HCT116 (cell line): ENCODE results near the gene KRTAP10-8. TPM values are rescaled to one million over a fixed set of nuclear protein-coding genes. Genes with fewer than 3 reads are reported as not detected.

Source experiments
- ATAC-seq: fragments of 200-7000 bp; cut with Tn5 transposase; 2 replicates; pipeline ENCODE4 v1.9.1; 2020; ENCODE audit warnings: mild to moderate bottlenecking, moderate library complexity
- BruUV-seq: library from RNA; stranded (reverse); fragments of 400-500 nt; replicated peaks from 2 replicates; lab custom pipeline; 2021; lab: Mats Ljungman, UMichigan
- CTCF ChIA-PET: fragments of 300-600 bp; sonication (Branson Sonifier 250); formaldehyde crosslinking; loops from one replicate; lab custom pipeline; 2021; ENCODE audit warnings: antibody characterized with exemption; lab: Charles Lee
- POLR2A ChIA-PET: fragments of 300-600, 350-600 bp; sonication (Branson Sonifier 250); formaldehyde crosslinking; loops from one replicate; lab custom pipeline; 2021; ENCODE audit warnings: antibody characterized with exemption; lab: Charles Lee
- RAD21 ChIA-PET, 2 experiments: fragments of 300-600 bp; sonication (Branson Sonifier 250); formaldehyde crosslinking; loops; one replicate each; lab custom pipeline; 2023; ENCODE audit warnings: low total read pairs in 2 of 2; ENCODE audit not compliant: uncharacterized antibody in 2 of 2, unreplicated experiment in 2 of 2, low non-redundant PET in 1 of 2; lab: Charles Lee
- DNase-seq: peaks from one replicate; pipeline ENCODE4 v3.0.0-alpha.2; 2010; ENCODE audit warnings: low read depth, low spot score
- H2AFZ ChIP-seq: fragments of 200-600 bp; shearing (Covaris generic), sonication (generic); 2 replicates; pipeline ENCODE4 v1.6.1; 2017; ENCODE audit warnings: low read depth, mixed run types, mixed read lengths, antibody characterized with exemption, low read length; ENCODE audit not compliant: poor library complexity, severe bottlenecking
- H3K27ac ChIP-seq: 2 replicates; pipeline ENCODE4 v1.5.1; 2012; ENCODE audit warnings: low read depth, low read length
- H3K27me3 ChIP-seq: fragments of 200-600 bp; sonication (generic); 2 replicates; pipeline ENCODE4 v1.6.1; 2016; ENCODE audit warnings: mixed run types, low read length, mixed read lengths; ENCODE audit not compliant: insufficient read depth
- H3K36me3 ChIP-seq, 2 experiments: fragments of 200-500 bp in 1 of 2; fragments of 200-600 bp in 1 of 2; sonication (Bioruptor generic) in 1 of 2; sonication (generic) in 1 of 2; 2 replicates each; pipeline versions ENCODE4 v1.5.1 to v1.6.1; 2014 to 2016; ENCODE audit warnings: low read length in 2 of 2, inconsistent platforms in 1 of 2, mixed read lengths in 1 of 2, mixed run types in 1 of 2; ENCODE audit not compliant: insufficient read depth in 2 of 2, control insufficient read depth in 1 of 2
- H3K4me1 ChIP-seq, 2 experiments: fragments of 200-600 bp in 1 of 2; sonication (generic) in 1 of 2; 2 replicates each; pipeline versions ENCODE4 v1.5.1 to v1.6.1; 2012 to 2017; ENCODE audit warnings: low read length in 2 of 2, inconsistent platforms in 1 of 2, mild to moderate bottlenecking in 1 of 2, mixed read lengths in 1 of 2, mixed run types in 1 of 2, moderate library complexity in 1 of 2; ENCODE audit not compliant: insufficient read depth in 2 of 2, control insufficient read depth in 1 of 2
- H3K4me2 ChIP-seq: fragments of 200-600 bp; sonication (generic); 2 replicates; pipeline ENCODE4 v1.6.1; 2017; ENCODE audit warnings: mixed run types, low read length, mixed read lengths
- H3K4me3 ChIP-seq, 2 experiments: fragments of 200-600 bp in 1 of 2; sonication (generic) in 1 of 2; replicated peaks in 1 of 2; 2 replicates each; pipeline ENCODE4 v1.5.1; 2011 to 2016; ENCODE audit warnings: low read length in 2 of 2, control low read depth in 1 of 2, low read depth in 1 of 2, mild to moderate bottlenecking in 1 of 2, mixed read lengths in 1 of 2, mixed run types in 1 of 2
- H3K79me2 ChIP-seq: fragments of 200-600 bp; sonication (generic); 2 replicates; pipeline ENCODE4 v1.6.1; 2017; ENCODE audit warnings: mild to moderate bottlenecking, mixed run types, low read length, moderate library complexity, mixed read lengths; ENCODE audit not compliant: insufficient read depth
- H3K9ac ChIP-seq: fragments of 200-600 bp; sonication (generic); 2 replicates; pipeline ENCODE4 v1.6.1; 2016; ENCODE audit warnings: low read length, mixed read lengths
- H3K9me2 ChIP-seq: fragments of 200-600 bp; sonication (generic), shearing (Covaris generic); 2 replicates; pipeline ENCODE4 v1.6.1; 2017; ENCODE audit warnings: mixed run types, mild to moderate bottlenecking, moderate library complexity; ENCODE audit not compliant: insufficient read depth
- H3K9me3 ChIP-seq, 2 experiments: fragments of 200-500 bp in 1 of 2; fragments of 200-600 bp in 1 of 2; sonication (Bioruptor generic) in 1 of 2; sonication (generic) in 1 of 2; 2 replicates each; pipeline ENCODE4 v1.6.1; 2014 to 2017; ENCODE audit warnings: low read length in 2 of 2, mixed read lengths in 2 of 2, inconsistent platforms in 1 of 2, low read depth in 1 of 2, mild to moderate bottlenecking in 1 of 2, mixed run types in 1 of 2, moderate library complexity in 1 of 2; ENCODE audit not compliant: control insufficient read depth in 1 of 2, insufficient read depth in 1 of 2
- H4K20me1 ChIP-seq: fragments of 200-600 bp; sonication (generic), shearing (Covaris generic); 2 replicates; pipeline ENCODE4 v1.6.1; 2017; ENCODE audit warnings: mixed run types, mild to moderate bottlenecking, moderate library complexity; ENCODE audit not compliant: insufficient read depth
- EGR1 ChIP-seq: IDR thresholded peaks from 2 replicates; pipeline ENCODE4 v1.6.1; 2012; ENCODE audit warnings: low read depth
- EZH2phosphoT487 ChIP-seq: fragments of 200-600 bp; IDR thresholded peaks from 2 replicates; pipeline ENCODE4 v1.6.1; 2018; ENCODE audit warnings: antibody characterized with exemption, borderline replicate concordance
- FOSL1 ChIP-seq: IDR thresholded peaks from 2 replicates; pipeline ENCODE4 v1.6.1; 2012; ENCODE audit warnings: low read depth
- JUND ChIP-seq: IDR thresholded peaks from 2 replicates; pipeline ENCODE4 v1.6.1; 2012
- SRF ChIP-seq: IDR thresholded peaks from 2 replicates; pipeline ENCODE4 v1.6.1; 2012; ENCODE audit warnings: low read depth
- TCF7L2 ChIP-seq: IDR thresholded peaks from 2 replicates; pipeline ENCODE4 v1.7.0; 2011; ENCODE audit warnings: borderline replicate concordance, inconsistent platforms; ENCODE audit not compliant: insufficient read depth, insufficient read length; ENCODE audit errors: extremely low read depth
- ZFX ChIP-seq: fragments of 450-650 bp; IDR thresholded peaks from 2 replicates; pipeline ENCODE4 v1.6.1; 2017
- ZNF274 ChIP-seq: fragments of 200-500 bp; sonication (Bioruptor generic); IDR thresholded peaks from 2 replicates; pipeline ENCODE4 v1.6.1; 2014; ENCODE audit warnings: mild to moderate bottlenecking, low read depth, low read length, inconsistent platforms
- intact Hi-C: fragments of 100-400 bp; cut with micrococcal nuclease; formaldehyde crosslinking; loops from 2 replicates; pipeline ENCODE4 v1.10.0; 2022
- total RNA-seq: library from RNA; stranded (reverse); gene quantifications from one replicate; pipeline ENCODE4 v1.2.1, GENCODE V29; 2021; ENCODE audit not compliant: unreplicated experiment

KRTAP10-8 gene
- total RNA-seq, 1 experiment from 2014 or later, result not detected

DNA sequence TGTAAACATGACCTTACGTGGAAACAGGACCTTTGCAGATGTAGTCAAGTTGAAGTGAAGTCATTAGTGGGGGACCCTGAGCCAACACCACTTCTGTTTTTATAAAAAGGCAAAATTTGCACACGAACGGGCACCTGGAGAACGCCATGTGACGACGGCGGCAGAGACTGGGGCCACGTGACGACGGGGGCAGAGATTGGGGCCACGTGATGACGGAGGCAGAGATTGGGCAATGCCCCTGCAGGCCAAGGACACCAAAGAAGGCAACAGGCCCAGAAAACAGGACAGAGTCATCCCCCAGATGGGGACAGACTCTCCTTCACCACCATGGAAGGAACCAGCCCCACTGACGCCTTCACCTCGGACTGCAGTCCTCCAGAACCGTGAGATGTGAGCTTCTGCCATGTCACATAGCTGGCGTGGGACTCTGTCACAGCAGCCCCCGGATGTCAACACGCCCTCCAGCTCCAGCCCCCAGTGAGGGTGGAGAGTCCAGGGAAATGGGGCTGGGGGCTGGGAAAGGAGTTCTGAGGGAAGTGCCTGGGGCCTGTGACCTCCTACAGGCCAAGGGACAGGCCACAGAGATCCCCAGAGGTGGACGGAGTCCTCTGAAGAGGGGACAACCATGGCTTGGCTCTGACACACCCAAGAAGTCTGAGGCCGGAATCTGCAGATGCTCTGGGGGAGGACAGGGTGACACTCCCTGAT lies 38.5 kb downstream of the KRTAP10-8 start:
- Histone ChIP-seq H3K4me2 (no peak overlapping the region), H3K4me1 (no peaks in the 10 kb centered on the region), H3K27me3 (no peaks in the 10 kb centered on the region), H3K36me3 (no peaks in the 10 kb centered on the region), H3K9me3 (0 out of 4 replicates have a peak, but pooled peaks cover 0 to under 1% of the 10 kb centered on the region in 2 experiments), H3K9ac (no peak overlapping the region), H3K27ac (no peak overlapping the region), H3K4me3 (no peak overlapping the region), H4K20me1 (no peaks in the 10 kb centered on the region), H3K79me2 (no peaks in the 10 kb centered on the region), H2AFZ (no peak overlapping the region), H3K9me2 (no peaks in the 10 kb centered on the region)
- no peak for ATAC-seq
- ChIA-PET POLR2A (no interaction called here), RAD21 (no interaction called here), CTCF (no interaction called here)
- intact Hi-C loops, result no loop called here
- DNase-seq, result no peak
- BruUV-seq, result no TSS peak
- TF ChIP-seq JUND, result no peak
- no peak for TF ChIP-seq EGR1
- no peak for TF ChIP-seq FOSL1
- no peak for TF ChIP-seq EZH2phosphoT487
- TF ChIP-seq, all 23 proteins: peak for 0

DNA sequence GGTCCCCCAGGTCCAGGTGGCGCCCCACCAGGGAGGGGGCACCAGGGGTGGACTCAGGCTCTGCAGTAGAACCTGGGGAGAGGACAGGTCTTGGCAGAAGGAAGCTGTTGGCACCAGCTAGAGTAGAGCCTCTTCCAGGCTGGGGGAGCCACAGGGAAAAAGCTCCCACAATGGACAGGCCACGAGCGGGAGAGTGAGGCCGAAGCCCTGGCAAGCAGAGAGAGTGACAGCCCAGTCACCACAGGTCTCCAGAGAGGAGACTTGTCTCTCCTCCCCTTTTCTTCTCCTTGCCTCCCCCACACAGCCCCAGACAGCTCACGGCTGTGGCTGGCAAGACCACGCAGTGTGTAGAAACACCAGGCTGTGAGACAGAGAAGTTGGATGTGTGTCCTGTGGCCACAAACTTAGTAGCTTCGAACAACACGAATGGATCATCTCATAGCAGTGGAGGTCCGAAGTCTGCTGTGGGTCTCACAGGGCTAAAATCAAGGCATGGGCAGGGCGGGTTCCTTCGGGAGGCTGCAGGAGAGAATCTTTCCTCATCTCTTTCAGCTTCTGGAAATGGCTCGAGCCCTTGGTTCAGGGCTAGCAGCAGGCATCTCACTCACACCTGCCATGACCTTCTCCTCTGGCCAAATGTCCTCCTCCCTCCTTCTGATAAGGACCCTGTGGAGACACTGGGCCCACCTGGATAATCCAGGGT lies 39.2 kb downstream of the KRTAP10-8 start:
- Histone ChIP-seq H3K9ac (no peak overlapping the region), H3K4me2 (no peak overlapping the region), H3K79me2 (no peaks in the 10 kb centered on the region), H3K9me2 (no peaks in the 10 kb centered on the region), H3K27ac (no peak overlapping the region), H3K9me3 (no peaks in the 10 kb centered on the region), H3K4me3 (no peak overlapping the region), H3K4me1 (no peaks in the 10 kb centered on the region), H4K20me1 (no peaks in the 10 kb centered on the region), H3K36me3 (no peaks in the 10 kb centered on the region), H3K27me3 (no peaks in the 10 kb centered on the region), H2AFZ (no peak overlapping the region)
- no peak for ATAC-seq
- ChIA-PET RAD21 (no interaction called here), POLR2A (no interaction called here), CTCF (no interaction called here)
- TF ChIP-seq EZH2phosphoT487 (no peak), SRF (no peak), ZFX (no peak), ZNF274 (no peak), TCF7L2 (no peak)
- intact Hi-C loops, result no loop called here
- DNase-seq, result no peak
- no TSS peak for BruUV-seq
